ENCODE results near the gene DFFB.
"Not testable (repeated sequence)": the region's sequence is repeated elsewhere in the genome, so short reads cannot be mapped to it uniquely, and the experiment has no call there.

The DFFB gene

GRCh38 chr1:3911981-3912808, 54.9 kb downstream of the DFFB start:
- DNase-seq, result no peak

GRCh38 chr1:3912809-3913685, 55.8 kb downstream of the DFFB start:
- DNase-seq, result no peak

- no peak for DNase-seq
Observed at GRCh38 chr1:3914331-3914851, 57.1 kb downstream of the DFFB start.

GRCh38 chr1:3914911-3915310, 57.6 kb downstream of the DFFB start:
- no peak for DNase-seq

- no peak for DNase-seq
Observed at GRCh38 chr1:3915551-3916121, 58.4 kb downstream of the DFFB start.

GRCh38 chr1:3917761-3918160, 60.5 kb downstream of the DFFB start:
- no peak for DNase-seq

GRCh38 chr1:3918359-3918758, 61.1 kb downstream of the DFFB start:
- DNase-seq, result not testable (repeated sequence)

- DNase-seq, result no peak
Observed at GRCh38 chr1:3918966-3919611, 61.8 kb downstream of the DFFB start.

- DNase-seq, result no peak
Observed at GRCh38 chr1:3919706-3920105, 62.4 kb downstream of the DFFB start.

- DNase-seq, result no peak
Observed at GRCh38 chr1:3921765-3922164, 64.5 kb downstream of the DFFB start.

- no peak for DNase-seq
Observed at GRCh38 chr1:3922201-3922725, 65.0 kb downstream of the DFFB start.

- no peak for DNase-seq
Observed at GRCh38 chr1:3922851-3923250, 65.6 kb downstream of the DFFB start.

- no peak for DNase-seq
Observed at GRCh38 chr1:3923378-3924185, 66.3 kb downstream of the DFFB start.

GRCh38 chr1:3924186-3924824, 67.0 kb downstream of the DFFB start:
- DNase-seq, result no peak

GRCh38 chr1:3924825-3925220, 67.5 kb downstream of the DFFB start:
- DNase-seq, result no peak

GRCh38 chr1:3925256-3925655, 68.0 kb downstream of the DFFB start:
- no peak for DNase-seq

- DNase-seq, result no peak
Observed at GRCh38 chr1:3925762-3926161, 68.5 kb downstream of the DFFB start.

- DNase-seq, result no peak
Observed at GRCh38 chr1:3926956-3927355, 69.7 kb downstream of the DFFB start.

GRCh38 chr1:3928586-3928985, 71.3 kb downstream of the DFFB start:
- no peak for DNase-seq

- no peak for DNase-seq
Observed at GRCh38 chr1:3929126-3929525, 71.8 kb downstream of the DFFB start.

- no peak for DNase-seq
Observed at GRCh38 chr1:3930301-3931006, 73.2 kb downstream of the DFFB start.
